Liver (tissue), 9 donors: ENCODE results near the gene PFKFB3. TPM values are rescaled to one million over a fixed set of nuclear protein-coding genes. Genes with fewer than 3 reads are reported as not detected.

Source experiments
- DNase-seq: peaks from one replicate; pipeline ENCODE4 v3.0.0-alpha.2; 2017; ENCODE audit warnings: low spot score
- H3K27ac ChIP-seq, 2 donors: one replicate each; pipeline ENCODE4 v1.7.0; 2013; ENCODE audit warnings: inconsistent platforms in 2 of 2, low read length in 2 of 2, control low read depth in 1 of 2, low read depth in 1 of 2, mild to moderate bottlenecking in 1 of 2
- H3K27me3 ChIP-seq, 4 donors: one replicate each; pipeline versions ENCODE4 v1.6.1 to v1.7.0; 2013; ENCODE audit warnings: low read length in 3 of 4, inconsistent platforms in 1 of 4, mild to moderate bottlenecking in 1 of 4, moderate library complexity in 1 of 4; ENCODE audit not compliant: control insufficient read depth in 4 of 4, insufficient read depth in 4 of 4
- H3K36me3 ChIP-seq, 4 donors: one replicate each; pipeline versions ENCODE4 v1.6.1 to v1.7.0; 2013; ENCODE audit warnings: low read length in 3 of 4, mild to moderate bottlenecking in 3 of 4, low read depth in 1 of 4, moderate library complexity in 1 of 4; ENCODE audit not compliant: control insufficient read depth in 4 of 4, insufficient read depth in 3 of 4
- H3K4me1 ChIP-seq, 4 donors: one replicate each; pipeline versions ENCODE4 v1.6.1 to v1.7.0; 2013; ENCODE audit warnings: low read length in 3 of 4, mild to moderate bottlenecking in 3 of 4, moderate library complexity in 1 of 4; ENCODE audit not compliant: control insufficient read depth in 4 of 4, insufficient read depth in 4 of 4
- H3K4me3 ChIP-seq, 3 donors: one replicate each; pipeline versions ENCODE4 v1.6.1 to v1.7.0; 2013; ENCODE audit warnings: low read length in 3 of 3, control low read depth in 1 of 3, low read depth in 1 of 3, mild to moderate bottlenecking in 1 of 3
- H3K9ac ChIP-seq, 2 donors: one replicate each; pipeline ENCODE4 v1.7.0; 2013; ENCODE audit warnings: low read length in 2 of 2, mild to moderate bottlenecking in 2 of 2, moderate library complexity in 2 of 2, control low read depth in 1 of 2, low read depth in 1 of 2
- H3K9me3 ChIP-seq, 4 donors: one replicate each; pipeline versions ENCODE4 v1.6.1 to v1.7.0; 2013; ENCODE audit warnings: low read length in 3 of 4; ENCODE audit not compliant: control insufficient read depth in 4 of 4
- CTCF ChIP-seq: fragments of 150-350 bp; IDR thresholded peaks from 2 replicates; pipeline ENCODE4 v1.5.1; 2017; ENCODE audit warnings: improper control_type of control experiment, low read depth, low read length; ENCODE audit not compliant: missing input control
- EGR1 ChIP-seq, 2 donors: IDR thresholded peaks; 2 replicates each; pipeline ENCODE4 v1.6.1; 2016 to 2018; ENCODE audit warnings: antibody characterized with exemption in 2 of 2, low read depth in 2 of 2
- FOXA1 ChIP-seq: IDR thresholded peaks from 2 replicates; pipeline ENCODE4 v1.6.1; 2016; ENCODE audit warnings: antibody characterized with exemption
- FOXA2 ChIP-seq: IDR thresholded peaks from 2 replicates; pipeline ENCODE4 v1.6.1; 2016; ENCODE audit warnings: antibody characterized with exemption
- GABPA ChIP-seq, 2 donors: IDR thresholded peaks in 1 of 2; conservative IDR thresholded peaks in 1 of 2; 2 replicates each; pipeline ENCODE4 v1.6.1; 2016; ENCODE audit warnings: antibody characterized with exemption in 2 of 2, mild to moderate bottlenecking in 1 of 2, moderate library complexity in 1 of 2
- HNF4A ChIP-seq, 2 donors: conservative IDR thresholded peaks; 2 replicates each; pipeline ENCODE4 v1.6.1; 2016; ENCODE audit warnings: antibody characterized with exemption in 2 of 2, mild to moderate bottlenecking in 2 of 2
- HNF4G ChIP-seq: IDR thresholded peaks from 2 replicates; pipeline ENCODE4 v1.6.1; 2016; ENCODE audit warnings: antibody characterized with exemption
- JUND ChIP-seq, 2 donors: IDR thresholded peaks; 2 replicates each; pipeline ENCODE4 v1.6.1; 2016; ENCODE audit warnings: antibody characterized with exemption in 2 of 2
- NR2F2 ChIP-seq: IDR thresholded peaks from 2 replicates; pipeline ENCODE4 v1.6.1; 2016; ENCODE audit warnings: antibody characterized with exemption
- RAD21 ChIP-seq, 2 donors: IDR thresholded peaks; 2 replicates each; pipeline ENCODE4 v1.6.1; 2016; ENCODE audit warnings: antibody characterized with exemption in 2 of 2, mild to moderate bottlenecking in 2 of 2
- REST ChIP-seq: IDR thresholded peaks from 2 replicates; pipeline ENCODE4 v1.6.1; 2016; ENCODE audit warnings: antibody characterized with exemption, mild to moderate bottlenecking
- RXRA ChIP-seq, 2 donors: IDR thresholded peaks; 2 replicates each; pipeline ENCODE4 v1.6.1; 2017 to 2018; ENCODE audit warnings: antibody characterized with exemption in 2 of 2, mild to moderate bottlenecking in 1 of 2
- SP1 ChIP-seq: IDR thresholded peaks from 2 replicates; pipeline ENCODE4 v1.6.1; 2018; ENCODE audit warnings: antibody characterized with exemption, mild to moderate bottlenecking
- TAF1 ChIP-seq: conservative IDR thresholded peaks from 2 replicates; pipeline ENCODE4 v1.6.1; 2016; ENCODE audit warnings: antibody characterized with exemption, mild to moderate bottlenecking
- YY1 ChIP-seq: IDR thresholded peaks from 2 replicates; pipeline ENCODE4 v1.6.1; 2016; ENCODE audit warnings: antibody characterized with exemption, mild to moderate bottlenecking
- ZBTB33 ChIP-seq: IDR thresholded peaks from 2 replicates; pipeline ENCODE4 v1.6.1; 2016; ENCODE audit warnings: antibody characterized with exemption
- WGBS: extraction: QIAGEN DNeasy Blood & Tissue Kit; methylation state at CpG from one replicate; pipeline ENCODE4 v1.1.7; 2013; 5-methylcytosine and 5-hydroxymethylcytosine counted together
- polyA plus RNA-seq, 2 donors: library from polyadenylated mRNA; stranded (reverse) in 1 of 2; unstranded in 1 of 2; fragments of 200-250 nt in 1 of 2; fragments of >200 nt in 1 of 2; fragmentation: Nextera tagmentation in 1 of 2; extraction: Ambion mirVana in 1 of 2; gene quantifications; one replicate each; pipeline versions ENCODE4 v1.2.1 to v1.2.3, GENCODE V29; 2013 to 2015
- total RNA-seq, 2 donors: library from RNA; depleted of rRNA; stranded (reverse); fragments of >200 nt; gene quantifications; one replicate each; pipeline ENCODE4 v1.2.3, GENCODE V29; 2014
- TF ChIP-seq, protein P1 (sequence below): IDR thresholded peaks from 2 replicates; pipeline ENCODE4 v1.6.1; 2016; ENCODE audit warnings: antibody characterized with exemption
- TF ChIP-seq, protein P2 (sequence below): IDR thresholded peaks from 2 replicates; pipeline ENCODE4 v1.6.1; 2016; ENCODE audit warnings: antibody characterized with exemption
- donor health status: healthy.
- donor health status: healthy.
- donor health status: healthy.
- donor health status: healthy.
- donor health status: healthy.

Gene PFKFB3
- total and polyA plus RNA-seq, 4 donors, result 1.6 to 9.1 (median 5.8) TPM

DNA sequence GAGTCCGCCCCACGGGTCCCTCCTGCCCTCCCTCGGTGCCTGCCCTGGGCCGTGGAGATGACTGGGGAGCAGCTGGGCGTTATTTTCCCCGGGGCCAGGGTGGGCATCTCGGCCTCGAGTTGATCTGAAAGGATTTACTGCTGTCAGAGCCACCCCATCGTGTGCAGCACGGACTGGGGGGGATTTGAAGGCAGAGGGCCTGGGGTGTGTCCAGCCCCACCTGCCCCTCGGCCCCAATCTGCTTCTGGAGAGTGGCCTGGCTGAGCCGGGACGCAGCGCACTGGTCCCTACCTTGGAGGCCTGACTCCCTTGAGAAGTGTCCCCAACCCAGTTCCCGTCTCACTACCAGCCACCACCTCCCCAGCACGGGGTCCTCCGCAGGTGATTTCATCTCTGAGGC, 24.2 kb upstream of the PFKFB3 start:
- Histone ChIP-seq H3K27me3 (no peaks in the 10 kb centered on the region), H3K27ac (no peak overlapping the region), H3K9ac (no peak overlapping the region), H3K9me3 (no peaks in the 10 kb centered on the region), H3K4me3 (no peak overlapping the region), H3K4me1 (peaks cover 12 to 44% (median 25%) of the 10 kb centered on the region in 4 donors), H3K36me3 (no peaks in the 10 kb centered on the region)
- 69% methylated on average over 17 of the region's 17 CpGs for WGBS
- DNase-seq, result no peak
- TF ChIP-seq RAD21 (IDR thresholded peaks at IDR 0.05), result no peak

DNA sequence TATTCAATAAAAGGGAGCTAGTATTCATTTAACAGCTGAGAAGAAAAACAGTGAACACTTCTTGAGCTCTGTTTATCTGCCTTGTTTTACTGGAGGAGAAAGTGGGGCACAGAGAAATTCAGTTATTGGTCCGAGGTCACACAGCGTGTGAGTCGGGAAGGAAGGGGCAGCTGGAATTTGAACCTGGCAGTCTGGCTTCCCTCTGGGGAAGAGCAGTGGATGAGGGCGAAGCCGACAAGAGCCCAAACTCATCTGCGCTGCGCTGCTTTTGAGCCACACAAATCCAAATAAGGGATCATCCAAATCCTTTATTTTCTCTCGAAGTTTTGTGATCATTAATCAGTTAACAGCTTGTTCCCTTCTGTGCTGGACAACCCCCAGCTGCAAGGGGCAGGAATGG, 23.7 kb upstream of the PFKFB3 start:
- no peak overlapping the region for H3K27ac ChIP-seq
- 83% methylated on average over 8 of the region's 8 CpGs for WGBS
- no peak for DNase-seq

More for the DNA sequence above, 23.7 kb upstream of the PFKFB3 start:
- Histone ChIP-seq H3K4me1 (peaks cover 9 to 39% (median 21%) of the 10 kb centered on the region in 4 donors), H3K36me3 (no peaks in the 10 kb centered on the region), H3K9me3 (no peaks in the 10 kb centered on the region), H3K4me3 (no peak overlapping the region), H3K27me3 (no peaks in the 10 kb centered on the region), H3K9ac (no peak overlapping the region)
- no peak for TF ChIP-seq NR2F2
- TF ChIP-seq GABPA (IDR thresholded peaks at IDR 0.05 in 1 of 2, conservative IDR thresholded peaks at IDR 0.05 in 1 of 2), result no peak
- TF ChIP-seq HNF4A (conservative IDR thresholded peaks at IDR 0.05), result no peak
- no peak for TF ChIP-seq HNF4G
- no peak for TF ChIP-seq FOXA1
- TF ChIP-seq RAD21 (IDR thresholded peaks at IDR 0.05), result no peak
- TF ChIP-seq JUND (IDR thresholded peaks at IDR 0.05), result no peak
- no peak for TF ChIP-seq REST
- TF ChIP-seq SP1, result no peak
- TF ChIP-seq, protein P1, sequence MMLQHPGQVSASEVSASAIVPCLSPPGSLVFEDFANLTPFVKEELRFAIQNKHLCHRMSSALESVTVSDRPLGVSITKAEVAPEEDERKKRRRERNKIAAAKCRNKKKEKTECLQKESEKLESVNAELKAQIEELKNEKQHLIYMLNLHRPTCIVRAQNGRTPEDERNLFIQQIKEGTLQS, result no peak
- TF ChIP-seq ZBTB33, result no peak
- no peak for TF ChIP-seq RXRA (IDR thresholded peaks at IDR 0.05)
- TF ChIP-seq EGR1 (IDR thresholded peaks at IDR 0.05; ENCODE audit: low read depth in 2 of 2), result no peak
- TF ChIP-seq YY1, result no peak
- no peak for TF ChIP-seq CTCF
- no peak for TF ChIP-seq FOXA2
- TF ChIP-seq, protein P2, sequence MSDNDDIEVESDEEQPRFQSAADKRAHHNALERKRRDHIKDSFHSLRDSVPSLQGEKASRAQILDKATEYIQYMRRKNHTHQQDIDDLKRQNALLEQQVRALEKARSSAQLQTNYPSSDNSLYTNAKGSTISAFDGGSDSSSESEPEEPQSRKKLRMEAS, result no peak
- TF ChIP-seq TAF1, result no peak
